ENCODE results near the gene PRKAG1.

DNA sequence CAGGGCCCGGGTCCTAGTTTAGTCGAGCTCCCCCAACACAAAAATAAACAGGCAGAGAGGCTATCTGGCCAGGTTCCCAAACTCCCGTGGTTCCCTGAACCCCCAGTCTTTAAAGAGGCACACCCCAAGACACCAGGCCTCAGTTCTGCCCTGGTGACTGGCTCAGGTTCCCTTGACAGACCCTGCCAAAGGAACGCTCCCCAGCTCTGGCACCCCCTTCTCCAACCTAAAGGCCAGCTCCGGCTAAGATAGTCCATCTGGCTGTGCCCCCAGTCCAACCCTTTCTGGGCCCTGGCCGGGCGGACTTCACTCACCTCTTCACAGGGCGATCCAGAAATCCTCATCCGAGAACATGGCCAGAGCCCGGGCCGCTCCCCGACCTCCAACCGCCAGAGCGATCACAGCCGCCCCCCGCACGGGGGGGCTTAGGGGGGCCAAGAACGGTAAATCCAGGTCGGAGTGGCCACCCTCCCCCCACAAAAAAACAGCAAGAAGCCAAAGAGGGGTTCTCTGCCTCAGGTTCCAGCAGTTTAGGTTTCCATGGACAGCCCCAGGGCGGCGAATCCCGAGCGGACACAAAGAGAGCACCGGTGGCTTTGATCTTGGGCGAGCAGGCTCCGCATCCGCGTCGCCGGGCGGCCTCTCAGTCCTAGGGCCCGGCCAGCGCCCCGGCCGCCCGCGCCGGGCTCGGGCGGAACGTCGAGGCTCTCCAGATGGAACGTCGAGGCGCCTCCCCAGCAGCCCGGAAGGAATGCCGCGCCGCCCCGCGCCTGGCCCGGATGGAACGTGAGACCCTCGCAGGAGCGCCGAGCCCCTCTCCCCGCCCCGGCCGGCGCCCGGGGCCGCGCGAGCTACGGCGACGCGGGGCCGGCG lies 41.0 kb upstream of the PRKAG1 start:
- TF ChIP-seq EZH2 (IDR thresholded peaks at IDR 0.05) (no peak), POLR2AphosphoS5 (IDR thresholded peaks at IDR 0.05; ENCODE audit: borderline replicate concordance, low read depth, low read length) (no peak)
